ENCODE results near the gene MKNK2.

GRCh38 chr19:2084993-2085720 is 34.1 kb upstream of the MKNK2 start:
- TF ChIP-seq EZH2phosphoT487 (IDR thresholded peaks at IDR 0.05; ENCODE audit: insufficient read depth, low read depth) (no peak), EZH2 (IDR thresholded peaks at IDR 0.05; ENCODE audit: insufficient read depth, poor library complexity, severe bottlenecking) (no peak)
